Measurements from ENCODE around the gene KIF6.

GRCh38 chr6:39300739-39301138, 424.5 kb downstream of the KIF6 start:
- TF ChIP-seq ZXDB (tag by site-specific recombination; IDR thresholded peaks at IDR 0.05) (no peak), CTCF (tag by site-specific recombination; IDR thresholded peaks at IDR 0.05) (no peak), ZNF112 (tag by site-specific recombination; IDR thresholded peaks at IDR 0.05) (no peak), ZNF280C (tag by site-specific recombination; IDR thresholded peaks at IDR 0.05) (no peak), ZNF138 (tag by site-specific recombination; IDR thresholded peaks at IDR 0.05; ENCODE audit: borderline replicate concordance) (no peak), ZNF629 (tag by site-specific recombination; IDR thresholded peaks at IDR 0.05) (no peak), KLF17 (tag by site-specific recombination; IDR thresholded peaks at IDR 0.05) (no peak), ZBTB11 (tag by site-specific recombination; conservative IDR thresholded peaks at IDR 0.05; ENCODE audit: low read depth) (no peak), TCF7L2 (IDR thresholded peaks at IDR 0.05; ENCODE audit: borderline replicate concordance, low read depth, low read length) (no peak), ZNF274 (IDR thresholded peaks at IDR 0.05; ENCODE audit: low read length) (no peak), ZNF274 (tag by site-specific recombination; IDR thresholded peaks at IDR 0.05; ENCODE audit: borderline replicate concordance) (no peak), GLI4 (tag by site-specific recombination; IDR thresholded peaks at IDR 0.05) (no peak), PRDM6 (tag by site-specific recombination; IDR thresholded peaks at IDR 0.05) (no peak), TSHZ1 (tag by site-specific recombination; IDR thresholded peaks at IDR 0.05; ENCODE audit: borderline replicate concordance) (no peak)
